HepG2 (cell line): ENCODE data around the gene TSC22D4. TPM values are rescaled to one million over a fixed set of nuclear protein-coding genes. Genes with fewer than 3 reads are reported as not detected.

ENCODE experiments used
- AKAP8 ChIP-seq: sonication (generic); formaldehyde crosslinking; IDR thresholded peaks from 2 replicates; pipeline ENCODE4 v1.5.1; 2020; ENCODE audit warnings: mild to moderate bottlenecking, missing genetic modification reagents
- ATRX ChIP-seq: sonication (generic); formaldehyde crosslinking; IDR thresholded peaks from 2 replicates; pipeline ENCODE4 v1.4.0; 2020; ENCODE audit warnings: missing genetic modification reagents, borderline replicate concordance
- BORCS8-MEF2B ChIP-seq: sonication (generic); formaldehyde crosslinking; IDR thresholded peaks from 2 replicates; pipeline ENCODE4 v1.8.0; 2022; ENCODE audit warnings: mild to moderate bottlenecking, missing genetic modification reagents
- ESRRA ChIP-seq: sonication (generic); formaldehyde crosslinking; IDR thresholded peaks from 2 replicates; pipeline ENCODE4 v1.5.1; 2020; ENCODE audit warnings: mild to moderate bottlenecking, low read depth, missing genetic modification reagents
- HDAC1 ChIP-seq: sonication (generic); formaldehyde crosslinking; IDR thresholded peaks from 2 replicates; pipeline ENCODE4 v1.5.1; 2020; ENCODE audit warnings: mild to moderate bottlenecking, missing genetic modification reagents
- HNF4A ChIP-seq: sonication (generic); formaldehyde crosslinking; IDR thresholded peaks from 2 replicates; pipeline ENCODE4 v1.4.0; 2020; ENCODE audit warnings: missing genetic modification reagents
- NFE2L2 ChIP-seq: fragments of 150-350 bp; IDR thresholded peaks from 2 replicates; pipeline ENCODE4 v1.6.1; 2014; ENCODE audit warnings: low read length
- NFYB ChIP-seq: sonication (generic); formaldehyde crosslinking; IDR thresholded peaks from 2 replicates; pipeline ENCODE4 v1.4.0; 2020; ENCODE audit warnings: missing genetic modification reagents
- NR2F1 ChIP-seq, 2 experiments: fragments of 450-650 bp in 1 of 2; formaldehyde crosslinking in 1 of 2; IDR thresholded peaks; 2 replicates each; pipeline versions ENCODE4 v1.5.0 to v1.6.1; 2016 to 2020; ENCODE audit warnings: mild to moderate bottlenecking in 1 of 2, missing compliant biosample characterization in 1 of 2, missing genetic modification reagents in 1 of 2, moderate library complexity in 1 of 2
- RBAK ChIP-seq: sonication (generic); formaldehyde crosslinking; IDR thresholded peaks from 2 replicates; pipeline ENCODE4 v1.5.1; 2020; ENCODE audit warnings: mild to moderate bottlenecking, missing genetic modification reagents
- RCOR2 ChIP-seq: IDR thresholded peaks from 2 replicates; pipeline ENCODE4 v1.6.1; 2016; ENCODE audit warnings: missing biosample characterization, missing genetic modification reagents
- SIN3B ChIP-seq: fragments of 150-350 bp; IDR thresholded peaks from 2 replicates; pipeline ENCODE4 v1.6.1; 2014; ENCODE audit warnings: low read length
- SIX1 ChIP-seq: sonication (generic); formaldehyde crosslinking; IDR thresholded peaks from 2 replicates; pipeline ENCODE4 v1.4.0; 2020; ENCODE audit warnings: missing genetic modification reagents, borderline replicate concordance
- U2AF2 ChIP-seq: fragments of 200-400 bp; formaldehyde crosslinking; IDR thresholded peaks from 2 replicates; pipeline ENCODE4 v1.6.1; 2017; ENCODE audit warnings: low read depth, mild to moderate bottlenecking, low read length
- XBP1 ChIP-seq: sonication (generic); formaldehyde crosslinking; IDR thresholded peaks from 2 replicates; pipeline ENCODE4 v1.5.0; 2020; ENCODE audit warnings: missing genetic modification reagents
- ZFAT ChIP-seq: sonication (generic); formaldehyde crosslinking; conservative IDR thresholded peaks from 2 replicates; pipeline ENCODE4 v1.8.1; 2023; ENCODE audit warnings: missing genetic modification reagents, inconsistent platforms
- ZFP90 ChIP-seq: sonication (generic); formaldehyde crosslinking; IDR thresholded peaks from 2 replicates; pipeline ENCODE4 v1.8.0; 2022; ENCODE audit warnings: missing genetic modification reagents, mild to moderate bottlenecking, inconsistent platforms, borderline replicate concordance
- ZMYM3 ChIP-seq: sonication (generic); formaldehyde crosslinking; IDR thresholded peaks from 2 replicates; pipeline ENCODE4 v1.5.1; 2020; ENCODE audit warnings: mild to moderate bottlenecking, missing genetic modification reagents
- ZNF17 ChIP-seq: sonication (generic); formaldehyde crosslinking; IDR thresholded peaks from 2 replicates; pipeline ENCODE4 v1.5.0; 2020; ENCODE audit warnings: mild to moderate bottlenecking, missing genetic modification reagents
- ZNF296 ChIP-seq: sonication (generic); formaldehyde crosslinking; conservative IDR thresholded peaks from 2 replicates; pipeline ENCODE4 v1.5.0; 2020; ENCODE audit warnings: mild to moderate bottlenecking, missing genetic modification reagents
- ZNF549 ChIP-seq: sonication (generic); formaldehyde crosslinking; IDR thresholded peaks from 2 replicates; pipeline ENCODE4 v1.5.0; 2020; ENCODE audit warnings: missing genetic modification reagents
- ZNF557 ChIP-seq: sonication (generic); formaldehyde crosslinking; IDR thresholded peaks from 2 replicates; pipeline ENCODE4 v1.4.0; 2020; ENCODE audit warnings: missing genetic modification reagents
- ZNF558 ChIP-seq: sonication (generic); formaldehyde crosslinking; IDR thresholded peaks from 2 replicates; pipeline ENCODE4 v1.9.0; 2022; ENCODE audit warnings: mild to moderate bottlenecking, missing genetic modification reagents, borderline replicate concordance
- ZNF672 ChIP-seq: sonication (generic); formaldehyde crosslinking; IDR thresholded peaks from 2 replicates; pipeline ENCODE4 v1.8.1; 2022; ENCODE audit warnings: missing genetic modification reagents
- ZNF737 ChIP-seq: sonication (generic); formaldehyde crosslinking; IDR thresholded peaks from 2 replicates; pipeline ENCODE4 v1.5.0; 2020; ENCODE audit warnings: missing genetic modification reagents, mild to moderate bottlenecking, borderline replicate concordance
- polyA plus RNA-seq, 8 experiments: library from polyadenylated mRNA; depleted of rRNA in 3 of 8; stranded (reverse) in 7 of 8; unstranded in 1 of 8; fragments of >200 nt; fragmentation: Illumina TruSeq in 4 of 8; extraction: Trizol in 4 of 8; gene quantifications; 2 replicates each; pipeline versions ENCODE4 v1.2.1 to v1.2.3, GENCODE V29; 2011 to 2016; ENCODE audit warnings: low read depth in 4 of 8, missing spikeins in 1 of 8, mixed read lengths in 1 of 8; ENCODE audit not compliant: insufficient read depth in 1 of 8
- total RNA-seq, 5 experiments: library from RNA; depleted of rRNA; stranded (reverse); fragments of >200 nt; fragmentation: Illumina TruSeq; extraction: Trizol; gene quantifications; 2 replicates each; pipeline ENCODE4 v1.2.3, GENCODE V29; 2016; ENCODE audit warnings: low read depth in 1 of 5
- TF ChIP-seq, protein P1 (sequence below): sonication (generic); formaldehyde crosslinking; IDR thresholded peaks from 2 replicates; pipeline ENCODE4 v1.5.0; 2020; ENCODE audit warnings: missing genetic modification reagents
- TF ChIP-seq, protein P2 (sequence below): sonication (generic); formaldehyde crosslinking; IDR thresholded peaks from 2 replicates; pipeline ENCODE4 v1.4.0; 2020; ENCODE audit warnings: missing genetic modification reagents
- TF ChIP-seq, protein P3 (sequence below): sonication (generic); formaldehyde crosslinking; IDR thresholded peaks from 2 replicates; pipeline ENCODE4 v1.4.0; 2020; ENCODE audit warnings: missing genetic modification reagents
- TF ChIP-seq, protein P4 (sequence below): fragments of 450-650 bp; IDR thresholded peaks from 2 replicates; pipeline ENCODE4 v1.6.1; 2017

Gene TSC22D4
- total and polyA plus RNA-seq, 2 of the 13 experiments (the other 11 are each of a cell fraction or from before 2014, with no cell fraction given), result 7.7 to 8.7 TPM

DNA sequence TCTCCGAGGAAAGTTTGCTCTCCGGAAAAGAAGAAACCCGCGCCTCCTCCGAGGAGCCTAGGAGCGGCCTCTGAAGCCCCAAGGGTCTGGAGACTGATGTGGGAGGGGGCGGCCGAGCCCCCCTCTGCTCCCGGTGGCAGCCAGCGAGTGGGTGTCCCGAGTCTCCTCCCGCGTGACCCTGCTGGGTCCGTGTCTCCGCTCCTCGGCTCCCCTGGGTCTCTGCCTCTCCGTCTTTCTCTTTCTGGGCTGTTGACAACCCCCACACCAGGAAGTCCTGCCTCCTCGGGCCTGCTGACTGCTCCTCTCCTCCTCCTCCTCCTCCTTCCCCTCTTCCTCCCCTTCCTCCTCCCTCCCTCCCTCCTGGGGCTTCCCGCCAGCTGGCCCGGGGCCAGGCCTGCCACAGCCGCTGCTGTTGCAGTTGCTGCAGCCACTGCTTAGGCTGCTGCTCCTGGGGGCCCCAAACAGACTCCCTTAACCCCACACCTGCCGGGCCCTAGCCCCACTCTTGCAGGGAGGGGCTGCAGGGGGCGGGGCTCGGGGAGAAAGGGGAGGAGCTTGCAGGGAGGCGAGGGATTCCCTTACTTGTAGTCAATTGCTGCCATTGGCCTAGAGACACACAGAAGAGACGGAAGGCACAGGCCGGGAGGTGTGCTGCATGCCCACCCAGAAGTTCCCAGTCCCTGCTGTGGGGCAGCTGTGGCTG, at the start of gene TSC22D4 (continued):
- TF ChIP-seq ZNF672, result no peak
- no peak for TF ChIP-seq HNF4A (CRISPR knock-in tag)
- no peak for TF ChIP-seq RCOR2 (CRISPR knock-in tag)
- TF ChIP-seq SIN3B, result no peak
- TF ChIP-seq, protein P1, sequence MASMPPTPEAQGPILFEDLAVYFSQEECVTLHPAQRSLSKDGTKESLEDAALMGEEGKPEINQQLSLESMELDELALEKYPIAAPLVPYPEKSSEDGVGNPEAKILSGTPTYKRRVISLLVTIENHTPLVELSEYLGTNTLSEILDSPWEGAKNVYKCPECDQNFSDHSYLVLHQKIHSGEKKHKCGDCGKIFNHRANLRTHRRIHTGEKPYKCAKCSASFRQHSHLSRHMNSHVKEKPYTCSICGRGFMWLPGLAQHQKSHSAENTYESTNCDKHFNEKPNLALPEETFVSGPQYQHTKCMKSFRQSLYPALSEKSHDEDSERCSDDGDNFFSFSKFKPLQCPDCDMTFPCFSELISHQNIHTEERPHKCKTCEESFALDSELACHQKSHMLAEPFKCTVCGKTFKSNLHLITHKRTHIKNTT (CRISPR knock-in tag), result no peak
- TF ChIP-seq, protein P2, sequence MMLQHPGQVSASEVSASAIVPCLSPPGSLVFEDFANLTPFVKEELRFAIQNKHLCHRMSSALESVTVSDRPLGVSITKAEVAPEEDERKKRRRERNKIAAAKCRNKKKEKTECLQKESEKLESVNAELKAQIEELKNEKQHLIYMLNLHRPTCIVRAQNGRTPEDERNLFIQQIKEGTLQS (CRISPR knock-in tag), result no peak
- no peak for TF ChIP-seq NFE2L2
- TF ChIP-seq ZNF296 (CRISPR knock-in tag), result no peak
- TF ChIP-seq ZFP90 (CRISPR knock-in tag), result 0 out of 2 replicates have a peak, but pooled peaks have one; percentile 69
- TF ChIP-seq, protein P3, sequence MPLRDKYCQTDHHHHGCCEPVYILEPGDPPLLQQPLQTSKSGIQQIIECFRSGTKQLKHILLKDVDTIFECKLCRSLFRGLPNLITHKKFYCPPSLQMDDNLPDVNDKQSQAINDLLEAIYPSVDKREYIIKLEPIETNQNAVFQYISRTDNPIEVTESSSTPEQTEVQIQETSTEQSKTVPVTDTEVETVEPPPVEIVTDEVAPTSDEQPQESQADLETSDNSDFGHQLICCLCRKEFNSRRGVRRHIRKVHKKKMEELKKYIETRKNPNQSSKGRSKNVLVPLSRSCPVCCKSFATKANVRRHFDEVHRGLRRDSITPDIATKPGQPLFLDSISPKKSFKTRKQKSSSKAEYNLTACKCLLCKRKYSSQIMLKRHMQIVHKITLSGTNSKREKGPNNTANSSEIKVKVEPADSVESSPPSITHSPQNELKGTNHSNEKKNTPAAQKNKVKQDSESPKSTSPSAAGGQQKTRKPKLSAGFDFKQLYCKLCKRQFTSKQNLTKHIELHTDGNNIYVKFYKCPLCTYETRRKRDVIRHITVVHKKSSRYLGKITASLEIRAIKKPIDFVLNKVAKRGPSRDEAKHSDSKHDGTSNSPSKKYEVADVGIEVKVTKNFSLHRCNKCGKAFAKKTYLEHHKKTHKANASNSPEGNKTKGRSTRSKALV (CRISPR knock-in tag), result no peak
- TF ChIP-seq HDAC1 (CRISPR knock-in tag), result peak; percentile 75
- TF ChIP-seq, protein P4, sequence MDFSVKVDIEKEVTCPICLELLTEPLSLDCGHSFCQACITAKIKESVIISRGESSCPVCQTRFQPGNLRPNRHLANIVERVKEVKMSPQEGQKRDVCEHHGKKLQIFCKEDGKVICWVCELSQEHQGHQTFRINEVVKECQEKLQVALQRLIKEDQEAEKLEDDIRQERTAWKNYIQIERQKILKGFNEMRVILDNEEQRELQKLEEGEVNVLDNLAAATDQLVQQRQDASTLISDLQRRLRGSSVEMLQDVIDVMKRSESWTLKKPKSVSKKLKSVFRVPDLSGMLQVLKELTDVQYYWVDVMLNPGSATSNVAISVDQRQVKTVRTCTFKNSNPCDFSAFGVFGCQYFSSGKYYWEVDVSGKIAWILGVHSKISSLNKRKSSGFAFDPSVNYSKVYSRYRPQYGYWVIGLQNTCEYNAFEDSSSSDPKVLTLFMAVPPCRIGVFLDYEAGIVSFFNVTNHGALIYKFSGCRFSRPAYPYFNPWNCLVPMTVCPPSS, result no peak
- TF ChIP-seq ZFAT (CRISPR knock-in tag), result no peak
- TF ChIP-seq ZNF17 (CRISPR knock-in tag), result no peak
- TF ChIP-seq NFYB, result no peak
- TF ChIP-seq AKAP8 (CRISPR knock-in tag), result no peak; the same call in 1 of the 2 replicates
- TF ChIP-seq RBAK (CRISPR knock-in tag), result 0 out of 2 replicates have a peak, but pooled peaks have one; percentile 30
- TF ChIP-seq SIX1 (CRISPR knock-in tag), result no peak
- TF ChIP-seq ZNF557 (CRISPR knock-in tag), result no peak
- TF ChIP-seq ZNF549 (CRISPR knock-in tag), result no peak
- TF ChIP-seq BORCS8-MEF2B (CRISPR knock-in tag), result no peak
- TF ChIP-seq XBP1 (CRISPR knock-in tag), result no peak
- TF ChIP-seq NR2F1 (CRISPR knock-in tag; IDR thresholded peaks at IDR 0.05), result no peak
- TF ChIP-seq ATRX (CRISPR knock-in tag), result no peak
- no peak for TF ChIP-seq ZNF737 (CRISPR knock-in tag)
- TF ChIP-seq ZNF558, result no peak
- TF ChIP-seq ESRRA (CRISPR knock-in tag), result no peak
- peak; percentile 74; the same call in 1 of the 2 replicates for TF ChIP-seq ZMYM3 (CRISPR knock-in tag)
- TF ChIP-seq U2AF2, result no peak
